ENCODE measurements around the gene A3GALT2.

A3GALT2 gene

DNA sequence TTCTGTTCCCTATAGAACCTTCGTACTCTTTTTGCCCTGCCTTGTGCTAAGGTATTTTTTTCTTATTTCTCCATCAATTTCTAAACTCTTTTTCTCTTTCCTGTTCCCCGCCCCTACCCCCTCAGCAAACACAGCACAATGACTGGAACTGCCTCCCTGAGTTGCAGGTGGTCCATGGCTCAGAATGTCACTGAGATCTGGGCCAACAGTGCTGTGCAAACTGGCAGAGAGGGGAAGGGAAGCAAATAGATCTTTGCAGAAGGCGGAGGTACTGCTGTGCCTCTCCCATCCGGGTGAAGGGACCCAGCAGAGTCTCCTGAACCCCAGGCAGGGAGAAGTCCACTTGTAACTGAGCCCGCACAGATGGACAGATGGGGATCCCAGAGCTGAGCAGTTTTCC lies 32.6 kb upstream of the A3GALT2 start:
- H3K4me3 ChIP-seq (replicated peaks in 1 of 2; ENCODE audit: low read depth in 2 of 2, low read length in 2 of 2) = no peak overlapping the region
- TF ChIP-seq, protein P1, sequence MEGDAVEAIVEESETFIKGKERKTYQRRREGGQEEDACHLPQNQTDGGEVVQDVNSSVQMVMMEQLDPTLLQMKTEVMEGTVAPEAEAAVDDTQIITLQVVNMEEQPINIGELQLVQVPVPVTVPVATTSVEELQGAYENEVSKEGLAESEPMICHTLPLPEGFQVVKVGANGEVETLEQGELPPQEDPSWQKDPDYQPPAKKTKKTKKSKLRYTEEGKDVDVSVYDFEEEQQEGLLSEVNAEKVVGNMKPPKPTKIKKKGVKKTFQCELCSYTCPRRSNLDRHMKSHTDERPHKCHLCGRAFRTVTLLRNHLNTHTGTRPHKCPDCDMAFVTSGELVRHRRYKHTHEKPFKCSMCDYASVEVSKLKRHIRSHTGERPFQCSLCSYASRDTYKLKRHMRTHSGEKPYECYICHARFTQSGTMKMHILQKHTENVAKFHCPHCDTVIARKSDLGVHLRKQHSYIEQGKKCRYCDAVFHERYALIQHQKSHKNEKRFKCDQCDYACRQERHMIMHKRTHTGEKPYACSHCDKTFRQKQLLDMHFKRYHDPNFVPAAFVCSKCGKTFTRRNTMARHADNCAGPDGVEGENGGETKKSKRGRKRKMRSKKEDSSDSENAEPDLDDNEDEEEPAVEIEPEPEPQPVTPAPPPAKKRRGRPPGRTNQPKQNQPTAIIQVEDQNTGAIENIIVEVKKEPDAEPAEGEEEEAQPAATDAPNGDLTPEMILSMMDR (IDR thresholded peaks at IDR 0.05; ENCODE audit: low read depth, low read length) = no peak
- no peak for DNase-seq (ENCODE audit: low read depth in 2 of 2)

DNA sequence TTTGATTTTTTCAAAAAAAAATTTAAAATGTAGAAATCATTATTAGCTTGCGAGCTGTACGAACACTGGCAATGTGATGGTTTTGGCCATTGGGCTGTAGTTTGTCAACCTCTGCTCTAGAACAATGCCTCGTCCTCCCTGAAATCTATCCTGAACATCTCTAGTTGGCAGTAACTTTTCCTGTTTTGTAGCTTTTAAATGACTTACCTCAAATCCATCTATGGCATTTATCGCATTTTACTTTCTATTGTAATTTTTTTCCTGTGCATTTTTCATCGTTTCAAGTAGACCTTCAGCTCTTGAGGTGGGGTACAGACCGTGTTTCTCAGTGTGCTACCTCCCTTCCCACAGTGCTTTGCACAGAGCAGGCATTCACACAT lies 30.4 kb upstream of the A3GALT2 start:
- H3K4me3 ChIP-seq (replicated peaks in 1 of 2; ENCODE audit: low read depth in 2 of 2, low read length in 2 of 2) = no peak overlapping the region
- DNase-seq (ENCODE audit: low read depth in 2 of 2) = no peak
- TF ChIP-seq, protein P1 (IDR thresholded peaks at IDR 0.05; ENCODE audit: low read depth, low read length) = no peak

DNA sequence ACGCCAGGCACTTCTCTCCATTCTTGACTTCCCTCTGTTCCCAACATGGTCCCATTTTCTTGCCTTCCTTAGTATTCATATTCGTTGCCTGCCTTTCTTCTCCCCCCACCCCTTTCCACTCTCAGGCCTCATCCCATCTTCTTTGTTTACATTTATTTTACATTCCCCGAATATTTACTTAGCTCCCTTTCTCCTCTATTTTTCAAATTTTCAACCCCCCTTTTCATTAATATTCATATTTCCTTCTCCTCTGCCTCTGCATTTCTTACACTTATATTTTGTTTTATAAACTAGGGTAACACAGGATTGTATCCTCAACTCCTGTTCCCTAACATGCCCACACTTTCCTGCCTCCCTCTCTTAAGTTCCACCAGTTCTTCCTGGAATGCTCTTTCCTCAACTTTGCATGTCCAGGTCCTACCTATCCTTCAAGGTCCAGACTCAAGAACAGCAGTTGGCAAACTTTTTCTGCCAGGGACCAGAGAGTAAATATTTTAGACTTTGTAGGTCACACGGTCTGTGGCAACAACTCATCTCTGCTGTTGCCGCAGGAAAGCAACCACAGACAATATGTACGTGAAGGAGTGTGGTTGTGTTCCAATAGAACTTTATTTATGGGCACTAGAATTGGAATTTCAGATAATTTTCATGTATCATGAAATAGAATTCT lies 29.8 kb upstream of the A3GALT2 start:
- TF ChIP-seq, protein P1 (IDR thresholded peaks at IDR 0.05; ENCODE audit: low read depth, low read length) = no peak
- H3K4me3 ChIP-seq (replicated peaks in 1 of 2; ENCODE audit: low read depth in 2 of 2, low read length in 2 of 2) = peak overlapping the region; percentile 50 to 57
- DNase-seq (ENCODE audit: low read depth in 2 of 2) = no peak

DNA sequence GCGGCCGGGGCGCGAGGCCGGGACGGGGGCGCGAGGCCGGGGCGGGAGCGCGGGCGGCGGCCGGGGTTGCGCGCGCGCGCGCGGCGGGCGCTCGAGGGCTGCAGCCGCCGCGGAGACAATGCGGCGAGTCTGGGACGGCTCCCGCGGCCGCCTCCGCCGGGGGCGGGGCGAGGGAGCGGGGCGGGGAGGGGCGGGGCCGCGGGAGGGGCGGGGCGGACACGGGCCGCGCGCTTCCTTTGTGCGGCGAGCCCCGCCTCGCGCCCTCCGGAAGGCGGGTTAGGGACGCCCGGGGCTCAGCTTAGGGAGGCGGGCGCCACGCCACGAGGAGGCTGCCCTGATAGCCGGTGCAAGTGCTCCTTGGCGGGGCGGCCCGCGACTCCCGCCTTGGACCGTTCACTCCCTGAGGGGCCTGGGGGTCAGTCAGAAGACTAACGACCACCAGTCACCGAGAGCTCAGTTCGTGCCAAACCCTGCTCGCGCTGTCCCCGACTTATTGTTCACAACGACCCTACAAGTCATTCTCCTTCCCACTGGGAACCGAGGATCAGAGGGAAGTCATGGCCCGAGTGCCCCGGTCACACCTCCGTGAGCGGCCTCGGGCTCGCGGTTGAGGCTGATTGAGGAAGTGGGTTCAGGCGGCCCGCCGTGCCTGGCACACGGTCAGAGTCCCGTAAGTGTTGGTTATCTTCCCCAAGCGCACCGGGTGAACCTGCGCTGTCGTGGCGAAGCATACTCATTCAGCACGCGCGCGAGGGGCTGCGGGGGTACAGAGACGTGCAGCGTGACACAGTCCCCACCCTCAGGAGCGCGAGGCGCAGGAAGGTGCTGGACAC lies 29.1 kb upstream of the A3GALT2 start:
- DNase-seq (ENCODE audit: low read depth in 2 of 2) = peak; percentile 71 to 87
- TF ChIP-seq, protein P1 (IDR thresholded peaks at IDR 0.05; ENCODE audit: low read depth, low read length) = no peak
- H3K4me3 ChIP-seq (replicated peaks in 1 of 2; ENCODE audit: low read depth in 2 of 2, low read length in 2 of 2) = peak overlapping the region; percentile 50 to 82

DNA sequence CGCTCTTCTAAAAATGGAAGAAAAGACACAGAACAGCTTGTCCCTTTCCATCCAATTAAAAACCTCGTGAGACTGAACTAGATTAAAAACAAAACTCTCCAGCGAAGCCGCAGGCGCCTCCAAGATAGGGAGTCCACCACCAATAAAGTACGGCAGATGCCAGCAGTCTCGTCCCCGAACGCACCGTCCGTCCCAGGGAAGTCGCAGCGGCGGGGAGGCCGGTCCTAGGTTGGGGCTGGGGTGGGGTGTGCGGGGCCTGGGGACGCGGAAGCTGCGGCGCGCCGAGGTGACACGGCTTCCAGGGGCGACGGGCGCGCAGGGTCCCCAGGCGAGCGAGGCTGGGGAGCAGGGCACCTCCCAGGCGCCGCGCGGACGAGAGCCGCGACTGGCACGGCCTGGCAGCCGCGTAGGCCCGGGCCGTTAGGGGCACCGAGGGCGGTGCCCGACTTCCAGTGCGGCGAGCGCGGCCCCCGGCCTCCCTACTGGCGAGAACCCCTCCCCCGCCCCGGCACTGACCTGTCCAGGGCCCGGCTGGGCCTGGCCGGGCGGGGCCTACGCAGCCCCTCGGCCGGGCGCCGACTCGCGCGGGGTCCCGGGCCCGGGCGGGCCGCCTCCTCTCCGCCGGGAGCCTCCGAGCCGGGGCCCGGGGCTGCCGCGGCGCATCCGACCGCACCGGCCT lies 28.3 kb upstream of the A3GALT2 start:
- TF ChIP-seq, protein P1 (IDR thresholded peaks at IDR 0.05; ENCODE audit: low read depth, low read length) = no peak
- H3K4me3 ChIP-seq (replicated peaks in 1 of 2; ENCODE audit: low read depth in 2 of 2, low read length in 2 of 2) = peak overlapping the region; percentile 70 to 82
- peak in 1 of 2 donors; percentile 54 for DNase-seq (ENCODE audit: low read depth in 2 of 2)

DNA sequence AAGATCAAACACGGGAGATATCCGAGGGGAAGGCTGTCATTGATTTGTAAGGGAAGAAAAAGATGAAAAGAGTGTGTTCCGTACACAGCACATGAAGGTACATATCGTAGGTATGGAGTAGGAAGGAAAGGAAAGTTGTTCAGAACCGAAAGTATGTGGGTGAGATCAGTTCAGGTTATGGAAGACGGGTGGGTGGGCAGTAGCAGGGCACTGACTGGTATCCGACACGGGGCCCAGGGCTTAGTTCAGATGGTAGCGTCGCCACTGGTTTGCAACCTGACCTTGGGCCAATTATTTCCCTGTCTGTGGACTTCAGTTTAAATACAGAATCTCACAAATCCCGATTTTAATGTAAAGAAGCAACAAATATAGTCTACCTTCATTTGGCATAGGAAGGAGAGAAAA lies 27.8 kb upstream of the A3GALT2 start:
- TF ChIP-seq, protein P1 (IDR thresholded peaks at IDR 0.05; ENCODE audit: low read depth, low read length) = no peak
- DNase-seq (ENCODE audit: low read depth in 2 of 2) = no peak
- H3K4me3 ChIP-seq (replicated peaks in 1 of 2; ENCODE audit: low read depth in 2 of 2, low read length in 2 of 2) = peak overlapping the region; percentile 70 to 82
